ENCODE measurements around the gene RGS19.

DNA sequence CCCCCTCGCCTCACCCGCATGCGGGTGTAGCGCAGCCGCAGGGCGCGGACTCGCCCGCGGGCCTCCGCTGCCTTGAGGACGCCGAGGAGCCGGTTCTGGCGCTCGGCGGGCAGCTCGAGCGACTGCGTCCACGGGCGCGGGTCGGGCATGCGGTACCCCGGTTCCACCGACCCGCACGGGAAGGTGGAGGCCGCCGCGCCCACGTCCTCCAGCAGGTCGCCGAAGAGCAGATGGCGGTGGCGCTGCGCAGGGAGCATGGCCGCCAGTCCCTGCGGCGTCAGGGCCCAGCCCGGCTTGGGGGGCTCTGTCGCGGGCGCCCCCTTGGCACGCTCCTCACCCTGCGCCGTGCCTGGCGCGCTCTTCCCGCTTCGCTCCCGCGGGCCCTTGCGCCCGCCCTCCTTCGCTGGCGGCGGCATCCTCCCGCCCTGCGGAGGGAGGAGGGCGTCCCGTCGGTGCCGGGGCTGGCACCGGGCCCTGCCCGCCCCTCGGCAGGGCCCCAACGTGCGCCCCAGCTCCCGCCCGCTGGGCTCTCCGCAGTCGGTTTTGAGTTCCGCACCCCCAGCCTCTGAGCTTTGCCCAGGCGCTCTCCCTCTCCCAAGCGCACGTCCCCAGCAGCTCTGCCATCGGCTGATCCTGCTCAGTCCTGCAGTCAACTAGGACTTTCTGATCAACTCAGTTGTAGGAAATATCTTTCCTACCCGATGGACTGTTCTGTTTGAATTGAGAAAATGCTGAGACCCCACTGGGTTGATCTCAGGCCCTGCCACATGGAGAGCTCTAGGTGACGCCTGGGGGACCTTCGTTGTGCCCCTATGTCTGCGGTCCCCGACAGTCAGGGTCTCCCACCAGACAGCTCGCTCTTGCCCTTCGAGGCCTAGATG lies 4.7 kb upstream of the RGS19 start, which contains the start of gene LKAAEAR1:
- TF ChIP-seq, protein P1, sequence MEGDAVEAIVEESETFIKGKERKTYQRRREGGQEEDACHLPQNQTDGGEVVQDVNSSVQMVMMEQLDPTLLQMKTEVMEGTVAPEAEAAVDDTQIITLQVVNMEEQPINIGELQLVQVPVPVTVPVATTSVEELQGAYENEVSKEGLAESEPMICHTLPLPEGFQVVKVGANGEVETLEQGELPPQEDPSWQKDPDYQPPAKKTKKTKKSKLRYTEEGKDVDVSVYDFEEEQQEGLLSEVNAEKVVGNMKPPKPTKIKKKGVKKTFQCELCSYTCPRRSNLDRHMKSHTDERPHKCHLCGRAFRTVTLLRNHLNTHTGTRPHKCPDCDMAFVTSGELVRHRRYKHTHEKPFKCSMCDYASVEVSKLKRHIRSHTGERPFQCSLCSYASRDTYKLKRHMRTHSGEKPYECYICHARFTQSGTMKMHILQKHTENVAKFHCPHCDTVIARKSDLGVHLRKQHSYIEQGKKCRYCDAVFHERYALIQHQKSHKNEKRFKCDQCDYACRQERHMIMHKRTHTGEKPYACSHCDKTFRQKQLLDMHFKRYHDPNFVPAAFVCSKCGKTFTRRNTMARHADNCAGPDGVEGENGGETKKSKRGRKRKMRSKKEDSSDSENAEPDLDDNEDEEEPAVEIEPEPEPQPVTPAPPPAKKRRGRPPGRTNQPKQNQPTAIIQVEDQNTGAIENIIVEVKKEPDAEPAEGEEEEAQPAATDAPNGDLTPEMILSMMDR (IDR thresholded peaks at IDR 0.05), result peak; percentile 34
- TF ChIP-seq EZH2 (IDR thresholded peaks at IDR 0.05), result peak; percentile 9
